Hematopoietic multipotent progenitor cell treated with erythropoietin and hydrocortisone succinate and interleukin-3 and kit ligand, for 6 days (in vitro differentiated cells): ENCODE data around the gene TFF3.
"Not testable (repeated sequence)": the region's sequence is repeated elsewhere in the genome, so short reads cannot be mapped to it uniquely, and the experiment has no call there.

Experiments used
- DNase-seq: peaks from one replicate; pipeline ENCODE4 v3.0.0-alpha.2; 2015

The TFF3 gene

GRCh38 chr21:42302794-42303193, 12.4 kb downstream of the TFF3 start:
- no peak for DNase-seq

DNA sequence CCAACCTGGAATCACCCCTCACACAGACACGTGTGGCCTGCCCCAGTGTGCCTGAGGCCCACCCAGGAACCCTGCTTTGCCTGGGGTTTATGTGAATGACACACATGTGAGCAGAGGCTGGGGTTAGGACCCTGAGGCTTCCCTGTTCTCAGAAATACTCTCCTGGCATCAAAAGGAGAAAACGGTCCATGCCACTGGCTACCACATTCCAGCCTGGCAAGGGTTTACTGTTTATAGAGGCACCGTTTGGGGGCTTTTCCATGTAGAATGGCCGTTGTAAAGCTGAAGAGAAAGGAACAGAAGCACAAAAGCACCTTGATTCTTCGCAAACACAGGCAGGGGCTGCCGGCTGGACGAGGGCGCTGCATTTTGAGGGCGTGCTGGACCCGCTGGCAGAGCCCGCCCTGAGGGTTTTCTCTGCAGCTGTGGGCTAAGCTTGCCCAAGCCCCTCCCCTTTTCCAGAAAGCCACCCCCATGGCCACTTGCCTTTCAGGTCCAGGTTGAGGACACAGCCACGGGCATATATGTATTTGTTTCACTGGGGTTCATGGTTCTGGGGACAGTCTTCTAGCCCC, 13.0 kb downstream of the TFF3 start:
- no peak for DNase-seq

GRCh38 chr21:42301371-42302075, 13.7 kb downstream of the TFF3 start:
- no peak for DNase-seq

GRCh38 chr21:42300956-42301355, 14.3 kb downstream of the TFF3 start:
- no peak for DNase-seq

GRCh38 chr21:42300045-42300583, 15.1 kb downstream of the TFF3 start:
- DNase-seq = no peak

- DNase-seq = no peak
Observed at GRCh38 chr21:42299324-42300044, 15.7 kb downstream of the TFF3 start.

DNA sequence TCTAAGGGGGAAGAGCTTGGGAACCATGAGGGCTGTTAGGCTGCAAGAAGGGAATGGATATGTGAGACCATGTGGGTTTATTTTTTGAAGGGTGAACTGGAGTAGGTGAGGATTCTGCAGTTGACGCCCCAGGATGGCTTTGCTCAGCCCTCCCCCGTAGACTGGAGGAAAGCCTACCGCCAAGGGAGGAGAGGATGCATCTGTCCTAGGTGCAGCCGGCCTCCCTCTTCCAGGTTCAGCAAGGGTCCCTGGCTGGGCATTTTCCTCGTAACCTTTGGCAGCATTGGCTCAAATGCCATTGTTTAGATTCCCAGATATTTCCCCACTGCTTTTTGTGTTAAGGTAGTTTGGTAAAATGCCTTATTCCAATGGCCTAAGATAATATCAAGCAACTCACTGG, 16.6 kb downstream of the TFF3 start:
- DNase-seq = no peak

DNA sequence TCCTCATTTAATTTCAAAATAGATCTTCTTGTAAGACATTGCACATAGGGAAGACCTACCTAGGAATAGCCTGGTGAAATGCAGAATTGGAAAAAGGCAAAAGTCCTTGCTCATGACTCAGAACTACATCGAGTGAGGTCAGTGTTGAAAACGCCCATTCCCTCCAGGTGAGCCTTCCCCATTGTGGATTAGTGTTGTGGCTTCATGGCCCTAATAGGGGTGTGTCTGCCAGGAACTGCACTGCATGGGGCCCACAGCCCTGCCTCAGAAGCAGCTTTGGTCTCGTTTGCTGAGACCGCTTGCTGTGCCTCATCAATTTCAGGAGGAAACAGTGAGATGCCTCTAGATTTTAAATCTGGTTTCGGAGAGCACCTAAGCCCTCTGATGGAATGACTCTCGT, 17.0 kb downstream of the TFF3 start:
- DNase-seq = no peak

DNA sequence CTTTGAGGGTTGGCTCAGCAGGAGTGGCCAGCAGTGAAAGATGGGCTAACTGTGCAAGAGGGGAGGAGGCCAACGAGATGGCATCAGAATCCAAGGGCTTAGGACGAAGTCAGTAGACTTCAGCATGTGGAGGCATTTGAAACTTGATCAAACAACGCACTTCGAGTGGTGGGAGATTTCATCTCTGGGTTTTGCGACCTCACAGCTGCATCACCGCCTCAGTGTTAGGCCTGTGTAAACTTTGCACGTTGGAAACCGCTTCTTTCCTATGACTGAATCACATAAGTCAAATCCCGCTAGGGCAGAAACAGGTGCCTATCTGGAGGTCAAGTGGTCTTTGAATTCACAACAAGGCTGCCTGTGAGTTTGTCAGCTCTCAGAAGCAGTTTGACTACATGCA, 17.8 kb downstream of the TFF3 start:
- no peak for DNase-seq

DNA sequence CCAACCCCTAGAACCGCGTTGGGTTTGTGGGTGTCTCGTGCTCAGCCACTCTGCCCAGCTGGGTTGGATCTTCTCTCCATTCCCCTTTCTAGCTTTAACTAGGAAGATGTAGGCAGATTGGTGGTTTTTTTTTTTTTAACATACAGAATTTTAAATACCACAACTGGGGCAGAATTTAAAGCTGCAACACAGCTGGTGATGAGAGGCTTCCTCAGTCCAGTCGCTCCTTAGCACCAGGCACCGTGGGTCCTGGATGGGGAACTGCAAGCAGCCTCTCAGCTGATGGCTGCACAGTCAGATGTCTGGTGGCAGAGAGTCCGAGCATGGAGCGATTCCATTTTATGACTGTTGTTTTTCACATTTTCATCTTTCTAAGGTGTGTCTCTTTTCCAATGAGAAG, 18.7 kb downstream of the TFF3 start:
- no peak for DNase-seq

- no peak for DNase-seq
Observed at GRCh38 chr21:42295845-42296244, 19.4 kb downstream of the TFF3 start.

DNA sequence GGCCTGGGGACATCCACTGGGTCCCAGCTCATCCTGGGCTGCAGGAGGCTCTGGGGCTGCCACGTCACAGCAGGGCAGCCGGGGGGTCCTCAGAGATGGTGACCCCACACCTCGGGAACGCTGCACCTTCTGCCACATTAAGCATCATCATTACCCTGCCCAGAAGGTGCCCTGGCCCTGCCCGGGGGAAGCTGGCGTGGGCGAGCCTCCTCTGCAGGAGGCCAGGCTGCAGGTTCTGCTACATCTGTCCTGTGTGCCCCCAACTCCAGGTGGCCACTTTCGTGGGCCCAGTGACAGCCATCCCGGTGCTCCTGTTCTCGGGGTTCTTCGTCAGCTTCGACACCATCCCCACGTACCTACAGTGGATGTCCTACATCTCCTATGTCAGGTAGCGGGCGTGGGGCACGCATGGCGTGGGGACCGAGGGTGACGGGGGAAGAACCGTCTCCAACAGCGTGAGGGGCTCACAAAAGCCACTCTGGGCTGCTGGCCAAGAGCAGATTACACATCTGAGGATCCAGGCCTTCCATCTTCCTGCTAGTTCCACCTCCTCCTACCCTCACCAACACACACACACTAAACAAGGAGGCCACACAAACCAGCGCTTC, 20.8 kb downstream of the TFF3 start:
- DNase-seq = no peak

- DNase-seq = no peak
Observed at GRCh38 chr21:42293649-42294272, 21.4 kb downstream of the TFF3 start.

GRCh38 chr21:42292563-42293142, 22.6 kb downstream of the TFF3 start:
- not testable (repeated sequence) for DNase-seq

DNA sequence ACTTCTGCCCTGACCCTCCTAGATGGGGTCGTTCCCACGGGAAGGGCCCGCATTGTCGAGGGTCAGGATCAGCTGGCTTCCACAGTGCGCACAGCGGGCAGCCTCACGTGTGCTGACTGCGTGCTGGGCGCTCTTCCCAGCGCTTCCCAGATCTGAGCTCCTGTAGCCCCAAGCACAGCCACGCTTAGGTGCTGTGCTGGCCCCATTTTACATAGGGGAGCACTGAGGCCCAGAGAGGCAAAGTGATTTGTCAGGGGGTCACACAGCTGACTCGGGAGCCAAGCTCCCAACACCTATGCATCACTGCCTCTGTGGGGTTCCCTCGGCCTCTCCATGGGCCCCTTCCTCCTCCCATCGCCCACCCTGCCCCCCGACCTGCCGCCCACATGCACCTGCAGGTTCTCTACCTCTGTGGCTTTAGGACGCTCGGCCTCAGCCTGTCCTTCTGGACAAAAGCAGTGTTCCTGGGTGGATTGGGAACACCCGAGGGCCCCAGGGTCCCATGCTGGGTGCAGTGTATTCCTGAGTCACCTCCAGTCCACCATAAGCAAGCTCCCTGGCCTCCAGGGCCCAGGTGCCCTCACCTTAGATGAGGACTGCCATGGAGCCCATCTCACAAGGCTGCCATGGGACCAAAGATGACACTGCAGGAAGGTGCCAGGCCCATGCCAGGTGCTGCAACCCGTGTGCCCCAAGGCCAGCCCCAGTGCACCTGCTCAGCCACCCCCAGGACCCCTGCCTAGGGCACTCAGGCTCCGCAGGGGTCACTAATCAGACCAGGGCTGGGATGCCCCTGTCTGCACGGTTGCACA, 23.3 kb downstream of the TFF3 start:
- no peak for DNase-seq

DNA sequence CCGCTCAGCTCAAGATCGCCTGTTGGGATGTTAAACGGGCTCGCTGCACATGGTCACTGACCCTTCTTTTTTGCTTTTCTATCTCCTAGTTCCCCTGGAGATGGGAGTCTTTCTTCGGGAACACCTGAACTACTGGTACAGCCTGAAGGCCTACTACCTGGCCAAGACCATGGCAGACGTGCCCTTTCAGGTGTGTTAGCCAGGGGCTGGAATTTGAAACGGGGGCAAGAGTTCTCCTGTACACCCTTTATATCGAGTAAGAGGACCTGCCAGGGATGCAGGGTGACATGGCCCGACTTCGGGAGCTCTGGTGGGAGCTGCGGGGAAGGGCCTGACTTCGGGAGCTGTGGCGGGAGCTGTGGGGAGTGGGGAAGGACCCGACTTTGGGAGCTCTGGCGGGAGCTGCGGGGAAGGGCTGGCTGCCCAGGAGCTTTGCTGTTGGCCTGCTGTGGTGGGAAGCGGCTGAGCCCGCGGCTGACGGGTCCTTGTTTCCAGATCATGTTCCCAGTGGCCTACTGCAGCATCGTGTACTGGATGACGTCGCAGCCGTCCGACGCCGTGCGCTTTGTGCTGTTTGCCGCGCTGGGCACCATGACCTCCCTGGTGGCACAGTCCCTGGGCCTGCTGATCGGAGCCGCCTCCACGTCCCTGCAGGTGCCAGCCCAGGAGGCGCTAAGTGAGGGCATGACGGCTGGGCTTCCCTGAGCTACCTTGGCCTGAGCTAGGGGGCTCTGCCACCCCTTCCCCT, 24.0 kb downstream of the TFF3 start:
- DNase-seq = no peak

DNA sequence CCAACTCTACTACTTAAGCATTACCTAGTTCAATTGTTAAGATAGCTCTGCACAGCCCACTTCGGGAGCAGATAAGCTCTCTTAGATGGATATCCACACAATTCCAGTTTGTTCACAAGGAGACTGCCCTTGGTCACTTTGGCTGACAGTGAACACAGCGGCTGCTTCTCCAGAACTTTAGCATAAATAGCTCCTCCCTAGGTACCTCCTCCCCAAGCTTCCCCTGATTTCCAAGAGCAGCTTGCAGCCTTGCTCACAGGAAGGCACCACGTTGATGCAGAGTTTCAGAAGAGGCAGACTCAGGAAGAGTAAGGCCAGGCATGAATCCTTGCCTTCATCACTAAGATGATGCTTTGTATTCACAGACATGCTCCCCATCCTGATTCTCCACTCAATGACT, 24.7 kb downstream of the TFF3 start:
- no peak for DNase-seq

GRCh38 chr21:42289926-42290325, 25.3 kb downstream of the TFF3 start:
- no peak for DNase-seq

- DNase-seq = no peak
Observed at GRCh38 chr21:42288962-42289361, 26.2 kb downstream of the TFF3 start.

- DNase-seq = no peak
Observed at GRCh38 chr21:42287193-42288083, 27.8 kb downstream of the TFF3 start.
